Hepatic stellate cell (primary cell): ENCODE measurements around the gene POLRMT.
"Not testable (repeated sequence)": the region's sequence is repeated elsewhere in the genome, so short reads cannot be mapped to it uniquely, and the experiment has no call there.

ENCODE experiments used
- DNase-seq: peaks from one replicate; pipeline ENCODE4 v3.0.0; 2011; ENCODE audit warnings: low spot score

The POLRMT gene

GRCh38 chr19:633068-633785 is at the start of gene POLRMT:
TSS of gene POLRMT (minus strand) at chr19:633537. CDS start at chr19:633512, 25 bp downstream.
- peak; percentile 100 for DNase-seq

GRCh38 chr19:682678-683320 is 49.5 kb upstream of the POLRMT start:
- no peak for DNase-seq

GRCh38 chr19:681029-682019 is 48.0 kb upstream of the POLRMT start:
- no peak for DNase-seq

GRCh38 chr19:680287-681028 is 47.1 kb upstream of the POLRMT start:
- peak; percentile 98 for DNase-seq

- DNase-seq, result peak; percentile 75
These were observed 46.3 kb upstream of the POLRMT start for GRCh38 chr19:679418-680286.

GRCh38 chr19:678791-679388 is 45.6 kb upstream of the POLRMT start:
- no peak for DNase-seq

- DNase-seq, result no peak
These were observed 44.5 kb upstream of the POLRMT start for GRCh38 chr19:677601-678436.

GRCh38 chr19:677201-677600 is 43.9 kb upstream of the POLRMT start:
- DNase-seq, result peak; percentile 93

- peak; percentile 52 for DNase-seq
These were observed 43.2 kb upstream of the POLRMT start, which contains the start of gene FSTL3 for GRCh38 chr19:676339-677105. TSS of gene FSTL3 (plus strand) at chr19:676392. CDS start at chr19:676424, 32 bp downstream.

GRCh38 chr19:676007-676338 is 42.6 kb upstream of the POLRMT start:
- no peak for DNase-seq

GRCh38 chr19:674282-675151 is 41.2 kb upstream of the POLRMT start:
- DNase-seq, result no peak

GRCh38 chr19:670609-671075 is 37.3 kb upstream of the POLRMT start:
- no peak for DNase-seq

- not testable (repeated sequence) for DNase-seq
These were observed 35.5 kb upstream of the POLRMT start for GRCh38 chr19:668675-669434.

GRCh38 chr19:666985-667573 is 33.7 kb upstream of the POLRMT start:
- not testable (repeated sequence) for DNase-seq

- DNase-seq, result peak; percentile 90
These were observed 31.6 kb upstream of the POLRMT start for GRCh38 chr19:664913-665443.

GRCh38 chr19:663682-664117 is 30.4 kb upstream of the POLRMT start:
- DNase-seq, result peak; percentile 60
